WTC11 (cell line): Measurements from ENCODE around the gene ACIN1. TPM values are rescaled to one million over a fixed set of nuclear protein-coding genes. Genes with fewer than 3 reads are reported as not detected.

Experiments
- ATAC-seq: fragments of 200-7000 bp; cut with Tn5 transposase; 2 replicates; pipeline ENCODE4 v1.10.0; 2021; ENCODE audit warnings: mild to moderate bottlenecking, moderate library complexity
- CTCF ChIA-PET: fragments of 300-600 bp; sonication (Branson Sonifier 250); formaldehyde crosslinking; loops from one replicate; lab custom pipeline; 2021; ENCODE audit warnings: antibody characterized with exemption; lab: Charles Lee
- POLR2A ChIA-PET: fragments of 350-600 bp; sonication (Branson Sonifier 250); formaldehyde crosslinking; loops from one replicate; lab custom pipeline; 2021; ENCODE audit warnings: antibody characterized with exemption; lab: Charles Lee
- DNase-seq: peaks from one replicate; pipeline ENCODE4 v3.0.0; 2021; ENCODE audit warnings: low spot score
- H3K27ac Mint-ChIP-seq: 2 replicates; pipeline ENCODE4 v1.8.0; 2021; ENCODE audit warnings: mixed read lengths
- H3K27me3 Mint-ChIP-seq: 2 replicates; pipeline ENCODE4 v1.8.0; 2021; ENCODE audit warnings: low read depth, mild to moderate bottlenecking, moderate library complexity, mixed read lengths
- H3K36me3 Mint-ChIP-seq: 2 replicates; pipeline ENCODE4 v1.8.0; 2021; ENCODE audit warnings: mixed read lengths
- H3K4me1 Mint-ChIP-seq: 2 replicates; pipeline ENCODE4 v1.8.0; 2022; ENCODE audit warnings: mixed read lengths
- H3K4me3 Mint-ChIP-seq: 2 replicates; pipeline ENCODE4 v1.8.0; 2021; ENCODE audit warnings: mild to moderate bottlenecking, moderate library complexity, mixed read lengths
- H3K9me3 Mint-ChIP-seq: 2 replicates; pipeline ENCODE4 v1.8.0; 2021; ENCODE audit warnings: mixed read lengths
- ATF3 ChIP-seq: sonication (generic); formaldehyde crosslinking; conservative IDR thresholded peaks from 2 replicates; pipeline ENCODE4 v1.8.1; 2022; ENCODE audit warnings: mild to moderate bottlenecking, missing genetic modification reagents
- CBFB ChIP-seq: sonication (generic); formaldehyde crosslinking; IDR thresholded peaks from 2 replicates; pipeline ENCODE4 v1.8.1; 2022; ENCODE audit warnings: mild to moderate bottlenecking, low read depth, missing genetic modification reagents
- CDX4 ChIP-seq: fragments of 250-450 bp; sonication (Bioruptor Pico); IDR thresholded peaks from 2 replicates; pipeline ENCODE4 v1.9.0; 2021; ENCODE audit warnings: moderate library complexity, mild to moderate bottlenecking, inconsistent platforms, borderline replicate concordance
- E2F5 ChIP-seq: sonication (generic); formaldehyde crosslinking; IDR thresholded peaks from 2 replicates; pipeline ENCODE4 v1.8.1; 2022; ENCODE audit warnings: mild to moderate bottlenecking, moderate library complexity, missing genetic modification reagents
- FOXJ3 ChIP-seq: sonication (generic); formaldehyde crosslinking; IDR thresholded peaks from 2 replicates; pipeline ENCODE4 v1.9.0; 2021; ENCODE audit warnings: missing genetic modification reagents, mild to moderate bottlenecking, borderline replicate concordance
- FOXK1 ChIP-seq: sonication (generic); formaldehyde crosslinking; IDR thresholded peaks from 2 replicates; pipeline ENCODE4 v1.8.0; 2022; ENCODE audit warnings: mild to moderate bottlenecking, moderate library complexity, missing genetic modification reagents
- GABPB1 ChIP-seq: sonication (generic); formaldehyde crosslinking; IDR thresholded peaks from 2 replicates; pipeline ENCODE4 v1.8.1; 2023; ENCODE audit warnings: mild to moderate bottlenecking, missing genetic modification reagents
- GTF2I ChIP-seq: fragments of 250-450 bp; sonication (Bioruptor Pico); conservative IDR thresholded peaks from 2 replicates; pipeline ENCODE4 v1.4.0; 2021; ENCODE audit warnings: mild to moderate bottlenecking
- HMGXB4 ChIP-seq: sonication (generic); formaldehyde crosslinking; IDR thresholded peaks from 2 replicates; pipeline ENCODE4 v1.8.1; 2023; ENCODE audit warnings: mild to moderate bottlenecking, moderate library complexity, missing genetic modification reagents
- NFATC4 ChIP-seq: fragments of 250-450 bp; sonication (Bioruptor Pico); IDR thresholded peaks from 2 replicates; pipeline ENCODE4 v1.9.0; 2021; ENCODE audit warnings: mild to moderate bottlenecking
- RORB ChIP-seq: fragments of 250-450 bp; sonication (Bioruptor Pico); IDR thresholded peaks from 2 replicates; pipeline ENCODE4 v1.9.0; 2021; ENCODE audit warnings: mild to moderate bottlenecking
- SMAD4 ChIP-seq: sonication (generic); formaldehyde crosslinking; IDR thresholded peaks from 2 replicates; pipeline ENCODE4 v1.8.0; 2022; ENCODE audit warnings: mild to moderate bottlenecking, missing genetic modification reagents
- SP1 ChIP-seq: sonication (generic); formaldehyde crosslinking; conservative IDR thresholded peaks from 2 replicates; pipeline ENCODE4 v1.8.1; 2022; ENCODE audit warnings: missing genetic modification reagents
- TEAD4 ChIP-seq: sonication (generic); formaldehyde crosslinking; IDR thresholded peaks from 2 replicates; pipeline ENCODE4 v1.8.0; 2022; ENCODE audit warnings: mild to moderate bottlenecking, missing genetic modification reagents
- USF2 ChIP-seq: sonication (generic); formaldehyde crosslinking; IDR thresholded peaks from 2 replicates; pipeline ENCODE4 v1.8.1; 2023; ENCODE audit warnings: mild to moderate bottlenecking, missing genetic modification reagents, moderate library complexity
- ZBTB21 ChIP-seq: sonication (generic); formaldehyde crosslinking; IDR thresholded peaks from 2 replicates; pipeline ENCODE4 v1.8.1; 2023; ENCODE audit warnings: mild to moderate bottlenecking, missing genetic modification reagents, borderline replicate concordance
- ZNF138 ChIP-seq: sonication (generic); formaldehyde crosslinking; conservative IDR thresholded peaks from 2 replicates; pipeline ENCODE4 v1.8.1; 2022; ENCODE audit warnings: mild to moderate bottlenecking, moderate library complexity, missing genetic modification reagents
- ZNF219 ChIP-seq: sonication (generic); formaldehyde crosslinking; IDR thresholded peaks from 2 replicates; pipeline ENCODE4 v1.8.0; 2023; ENCODE audit warnings: missing genetic modification reagents, mild to moderate bottlenecking, borderline replicate concordance
- ZNF317 ChIP-seq: sonication (generic); formaldehyde crosslinking; IDR thresholded peaks from 2 replicates; pipeline ENCODE4 v1.8.1; 2023; ENCODE audit warnings: low read depth, mild to moderate bottlenecking, moderate library complexity, missing genetic modification reagents, borderline replicate concordance
- ZNF416 ChIP-seq: fragments of 250-450 bp; sonication (Bioruptor Pico); IDR thresholded peaks from 2 replicates; pipeline ENCODE4 v1.9.0; 2021; ENCODE audit warnings: mild to moderate bottlenecking, inconsistent platforms
- total RNA-seq: library from RNA; stranded (reverse); gene quantifications from 3 replicates; pipeline ENCODE4 v1.2.3, GENCODE V29; 2021

Gene ACIN1
- total RNA-seq, 1 experiment from 2014 or later = 229 TPM

GRCh38 chr14:23033801-23034497 lies 61.0 kb downstream of the ACIN1 start:
- ChIA-PET CTCF (interaction anchor here (0.5 to 1.4 kb wide), 5 partner anchors 18 to 215 kb away, joined by 3 to 9 read pairs (median 4); no protein-coding TSS in a partner anchor), POLR2A (interaction anchor here (1.4 to 2.0 kb wide), 2 partner anchors 24 to 52 kb away, joined by 3 to 4 read pairs; partner anchors contain the start of gene AJUBA)
- Mint-ChIP-seq H3K27ac (peak overlapping the region; percentile 100), H3K9me3 (no peaks in the 10 kb centered on the region), H3K4me3 (peak overlapping the region; percentile 96), H3K27me3 (no peaks in the 10 kb centered on the region), H3K4me1 (peaks cover 18% of the 10 kb centered on the region), H3K36me3 (peaks cover 40% of the 10 kb centered on the region)
- no peak for TF ChIP-seq CDX4
- TF ChIP-seq CBFB (CRISPR knock-in tag) = no peak
- no peak for TF ChIP-seq GTF2I (CRISPR knock-in tag)
- TF ChIP-seq ZNF219 = no peak
- no peak for ATAC-seq
- DNase-seq = no peak

- H3K4me3 Mint-ChIP-seq = peak overlapping the region; percentile 96
- CTCF ChIA-PET = interaction anchor here (1.1 to 1.3 kb wide), 2 partner anchors 9 to 27 kb away, joined by 4 read pairs; partner anchors contain the start of gene PSMB11
- no peaks in the 10 kb centered on the region for H3K9me3 Mint-ChIP-seq
- POLR2A ChIA-PET = interaction anchor here (1.4 to 2.0 kb wide), 2 partner anchors 25 to 51 kb away, joined by 3 to 4 read pairs; partner anchors contain the start of gene AJUBA
- H3K27ac Mint-ChIP-seq = peak overlapping the region; percentile 72
- no peak for TF ChIP-seq ZNF317 (CRISPR knock-in tag)
- TF ChIP-seq GABPB1 (CRISPR knock-in tag) = 0 out of 2 replicates have a peak, but pooled peaks have one; percentile 13
- DNase-seq = no peak
- H3K27me3 Mint-ChIP-seq = no peaks in the 10 kb centered on the region
- H3K4me1 Mint-ChIP-seq = peaks cover 18% of the 10 kb centered on the region
- no peak for ATAC-seq
- H3K36me3 Mint-ChIP-seq = peaks cover 44% of the 10 kb centered on the region
These were observed 61.6 kb downstream of the ACIN1 start for GRCh38 chr14:23033251-23033727.

- TF ChIP-seq ATF3 (CRISPR knock-in tag) = no peak
- TF ChIP-seq ZNF416 (CRISPR knock-in tag) = no peak
- TF ChIP-seq TEAD4 (CRISPR knock-in tag) = no peak
- no peak for TF ChIP-seq ZNF138 (CRISPR knock-in tag)
- no peak for TF ChIP-seq USF2 (CRISPR knock-in tag)
- no peak for TF ChIP-seq FOXJ3 (CRISPR knock-in tag)
- TF ChIP-seq CDX4 = no peak
- TF ChIP-seq FOXK1 = no peak
- no peak for TF ChIP-seq NFATC4 (CRISPR knock-in tag)
- TF ChIP-seq ZBTB21 (CRISPR knock-in tag) = no peak
- no peak for TF ChIP-seq SMAD4
- no peak for ATAC-seq
- Mint-ChIP-seq H3K27me3 (no peaks in the 10 kb centered on the region), H3K4me3 (no peak overlapping the region), H3K36me3 (peaks cover 55% of the 10 kb centered on the region), H3K9me3 (no peaks in the 10 kb centered on the region), H3K4me1 (peaks cover 18% of the 10 kb centered on the region), H3K27ac (no peak overlapping the region)
- DNase-seq = no peak
- ChIA-PET CTCF (interaction anchor here (0.9 kb wide), 1 partner anchor 45 kb away, joined by 3 read pairs; no protein-coding TSS in a partner anchor), POLR2A (no interaction called here)
These were observed 64.0 kb downstream of the ACIN1 start for GRCh38 chr14:23030936-23031335.

- no peaks in the 10 kb centered on the region for H3K9me3 Mint-ChIP-seq
- peaks cover 69% of the 10 kb centered on the region for H3K36me3 Mint-ChIP-seq
- no peaks in the 10 kb centered on the region for H3K27me3 Mint-ChIP-seq
- no peak for ATAC-seq
- no peak overlapping the region; the same call in 1 of the 2 replicates for H3K27ac Mint-ChIP-seq
- peaks cover 22% of the 10 kb centered on the region for H3K4me1 Mint-ChIP-seq
- ChIA-PET POLR2A (no interaction called here), CTCF (interaction anchor here (0.6 to 0.9 kb wide), 2 partner anchors 40 to 43 kb away, joined by 3 to 4 read pairs; no protein-coding TSS in a partner anchor)
- no peak overlapping the region for H3K4me3 Mint-ChIP-seq
- DNase-seq = no peak
- TF ChIP-seq ZNF317 (CRISPR knock-in tag) = no peak
- no peak for TF ChIP-seq RORB (CRISPR knock-in tag)
- TF ChIP-seq HMGXB4 (CRISPR knock-in tag) = no peak
- TF ChIP-seq SP1 (CRISPR knock-in tag) = no peak
- no peak for TF ChIP-seq E2F5
- no peak for TF ChIP-seq GABPB1 (CRISPR knock-in tag)
- no peak for TF ChIP-seq FOXJ3 (CRISPR knock-in tag)
- TF ChIP-seq ZBTB21 (CRISPR knock-in tag) = no peak
These were observed 66.1 kb downstream of the ACIN1 start for GRCh38 chr14:23028799-23029198.
